GM21737 (cell line): ENCODE data around the gene BATF.
A peak's percentile ranks its signal among the peaks of the same experiment; 100 is the strongest.
"Not testable (repeated sequence)": the region's sequence is repeated elsewhere in the genome, so short reads cannot be mapped to it uniquely, and the experiment has no call there.

Experiments used
- ATAC-seq: cut with Tn5 transposase; IDR thresholded peaks from one replicate; pipeline ENCODE4 v1.9.1; 2021; ENCODE audit warnings: mild to moderate bottlenecking, moderate library complexity; ENCODE audit not compliant: unreplicated experiment

The BATF gene, protein sequence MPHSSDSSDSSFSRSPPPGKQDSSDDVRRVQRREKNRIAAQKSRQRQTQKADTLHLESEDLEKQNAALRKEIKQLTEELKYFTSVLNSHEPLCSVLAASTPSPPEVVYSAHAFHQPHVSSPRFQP

DNA sequence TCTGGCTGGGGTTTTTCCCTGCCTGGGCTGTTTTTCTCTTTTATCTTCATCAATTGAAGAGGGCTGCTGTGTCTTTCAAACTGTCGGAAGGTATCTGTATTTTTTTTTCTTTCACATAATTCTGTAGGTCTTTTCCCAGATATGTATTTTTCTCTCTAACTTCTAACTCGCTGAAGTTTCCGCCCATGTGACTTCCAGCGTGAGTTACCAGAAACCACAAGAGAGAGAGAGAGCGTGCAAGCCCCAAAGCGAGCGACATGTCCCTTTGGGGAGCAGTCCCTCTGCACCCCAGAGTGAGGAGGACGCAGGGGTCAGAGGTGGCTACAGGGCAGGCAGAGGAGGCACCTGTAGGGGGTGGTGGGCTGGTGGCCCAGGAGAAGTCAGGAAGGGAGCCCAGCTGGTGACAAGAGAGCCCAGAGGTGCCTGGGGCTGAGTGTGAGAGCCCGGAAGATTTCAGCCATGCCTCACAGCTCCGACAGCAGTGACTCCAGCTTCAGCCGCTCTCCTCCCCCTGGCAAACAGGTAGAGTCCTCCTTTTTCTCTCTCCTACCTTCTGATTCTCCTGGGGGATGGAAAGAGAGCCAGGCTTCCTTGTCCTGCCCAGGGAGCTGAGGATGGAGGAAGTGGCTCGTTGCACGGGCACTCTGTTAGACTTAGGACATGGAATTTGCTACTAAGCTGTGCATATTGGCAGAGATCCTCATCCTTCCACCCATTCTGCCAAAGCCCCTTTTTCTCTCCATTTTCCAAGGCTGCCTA lies at the start of gene BATF:
TSS of gene BATF (plus strand) at position 246 of the 759 bp plus-strand sequence. CDS start at position 460, 214 bp downstream.
- peak; percentile 66 for ATAC-seq

DNA sequence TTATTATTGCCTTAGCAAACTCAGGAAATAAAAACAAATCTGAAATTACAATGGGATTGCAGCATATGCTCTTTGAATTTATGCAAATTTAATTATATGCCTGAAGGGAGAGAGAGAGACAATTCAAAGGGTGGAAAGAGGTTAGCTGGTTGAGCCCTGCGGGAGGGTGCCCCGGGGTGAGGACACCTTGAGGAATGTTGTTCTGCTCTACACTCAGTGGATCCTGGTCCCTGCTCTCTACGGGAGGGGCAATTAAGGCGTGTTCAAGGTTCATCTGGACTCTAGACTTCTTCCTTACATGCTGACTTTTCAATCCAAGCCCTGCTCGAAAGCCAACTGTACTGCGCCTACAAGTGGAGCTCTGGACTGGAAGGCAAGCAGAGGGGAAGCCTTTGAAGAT lies 48.1 kb upstream of the BATF start:
- ATAC-seq, result not testable (repeated sequence)

DNA sequence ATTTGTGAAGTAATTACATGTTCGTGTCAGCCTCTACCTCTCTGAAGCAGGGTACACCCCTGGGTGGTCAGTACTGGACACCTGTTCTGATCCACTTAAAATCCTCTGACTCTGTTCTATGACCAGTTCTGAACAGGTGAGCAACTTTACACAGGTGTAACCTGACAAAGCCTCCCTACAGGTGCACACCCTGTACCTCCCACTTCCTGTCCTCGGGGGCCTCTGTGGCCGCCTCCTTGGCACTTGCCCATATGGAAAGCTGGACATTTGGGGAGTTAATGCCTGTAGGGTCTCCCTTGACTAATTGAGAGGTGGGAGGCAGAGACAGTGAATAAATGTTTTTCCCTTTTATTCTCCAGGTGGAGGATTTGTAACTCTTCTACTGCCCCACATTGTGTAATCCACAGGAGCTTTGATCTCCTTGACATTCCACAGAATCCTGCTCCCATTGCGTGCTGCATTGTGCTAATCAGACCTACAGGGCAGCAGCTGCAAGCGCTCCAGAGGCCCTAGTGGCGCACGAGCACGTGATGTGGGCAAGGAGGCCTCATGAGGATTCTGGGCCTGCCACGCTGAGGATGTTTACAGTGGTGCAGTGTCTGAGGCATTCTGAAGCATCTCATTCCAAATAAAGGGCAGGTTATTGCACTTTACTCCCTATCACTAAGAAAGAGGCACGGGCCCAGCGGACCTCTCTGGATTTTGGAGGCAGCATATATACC lies 45.8 kb upstream of the BATF start:
- ATAC-seq, result no peak

DNA sequence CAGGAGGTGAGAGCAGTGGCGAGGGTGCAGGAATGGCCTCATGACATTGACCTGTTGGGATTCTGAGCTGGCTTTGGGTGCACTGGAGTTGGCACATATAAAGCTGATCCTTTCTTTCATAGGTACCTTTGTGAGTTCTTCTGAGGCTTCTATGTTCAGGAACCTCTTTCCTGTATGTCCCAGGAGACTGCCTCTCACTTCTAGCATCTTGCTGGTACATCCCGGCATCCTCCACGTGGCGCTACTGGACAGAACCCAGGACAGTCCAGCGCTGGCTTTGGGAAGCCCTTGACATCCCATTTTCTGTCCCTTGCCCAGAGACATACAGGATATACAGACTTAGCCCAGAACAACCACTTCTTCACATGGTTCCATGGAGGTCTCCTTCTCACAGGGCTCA lies 44.4 kb upstream of the BATF start:
- no peak for ATAC-seq

DNA sequence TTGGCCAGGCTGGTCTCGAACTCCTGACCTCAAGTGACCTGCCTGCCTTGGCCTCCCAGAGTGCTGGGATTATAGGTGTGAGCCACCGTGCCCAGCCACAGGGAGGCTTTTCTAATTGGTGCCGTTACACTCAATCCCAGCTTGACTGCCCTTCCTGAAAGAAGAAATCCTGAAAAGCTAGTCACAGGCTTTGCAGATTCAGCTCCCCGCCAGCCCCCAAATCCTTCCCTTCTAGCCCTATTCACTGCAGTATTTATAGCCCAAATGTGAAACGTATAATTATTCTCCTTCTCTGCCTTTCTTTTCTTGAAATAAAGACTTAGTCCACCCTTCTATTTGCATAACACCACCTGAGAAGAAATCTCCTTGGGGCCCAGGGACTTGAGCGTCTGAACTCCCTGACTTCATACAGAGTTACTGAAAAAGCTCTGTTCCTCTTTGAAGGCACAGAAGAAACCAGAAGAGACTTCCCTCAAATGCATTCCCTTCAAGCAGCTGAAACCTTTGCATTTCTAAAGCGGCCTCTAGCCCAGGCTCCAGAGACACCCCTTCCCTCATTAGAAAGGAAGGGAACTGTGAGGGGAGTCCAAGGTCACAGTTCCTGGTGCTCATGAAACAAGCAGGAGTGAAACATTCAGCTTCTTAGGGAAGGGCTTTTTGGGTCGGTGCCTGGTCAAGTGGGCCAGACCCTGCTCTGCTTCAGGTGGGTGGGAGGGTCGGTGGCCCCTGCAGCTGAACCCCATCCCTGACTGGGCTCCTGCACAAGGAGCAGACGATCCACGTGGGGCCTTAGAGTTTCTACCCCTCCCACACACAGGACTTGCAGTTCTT lies 42.3 kb upstream of the BATF start:
- ATAC-seq, result no peak

DNA sequence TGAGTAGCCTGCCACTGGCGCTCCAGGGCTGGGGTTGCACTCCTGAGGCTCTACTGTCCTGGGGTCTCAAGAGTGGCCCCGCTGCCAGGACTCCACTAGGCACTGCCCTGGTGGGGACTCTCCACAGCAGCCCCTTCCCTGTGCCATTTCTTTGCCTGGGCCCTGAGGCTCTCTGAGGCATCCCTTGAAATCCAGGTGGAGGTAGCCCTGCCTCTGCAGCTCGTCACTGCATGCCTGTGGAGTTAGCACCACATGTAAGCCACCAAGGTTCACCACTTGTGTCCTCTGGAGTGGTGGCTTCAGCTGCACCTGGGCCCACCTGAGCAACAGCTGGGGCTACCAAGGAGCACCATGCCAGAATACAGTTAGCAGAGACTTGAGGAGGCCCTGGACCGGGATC lies 39.9 kb upstream of the BATF start:
- ATAC-seq, result no peak

DNA sequence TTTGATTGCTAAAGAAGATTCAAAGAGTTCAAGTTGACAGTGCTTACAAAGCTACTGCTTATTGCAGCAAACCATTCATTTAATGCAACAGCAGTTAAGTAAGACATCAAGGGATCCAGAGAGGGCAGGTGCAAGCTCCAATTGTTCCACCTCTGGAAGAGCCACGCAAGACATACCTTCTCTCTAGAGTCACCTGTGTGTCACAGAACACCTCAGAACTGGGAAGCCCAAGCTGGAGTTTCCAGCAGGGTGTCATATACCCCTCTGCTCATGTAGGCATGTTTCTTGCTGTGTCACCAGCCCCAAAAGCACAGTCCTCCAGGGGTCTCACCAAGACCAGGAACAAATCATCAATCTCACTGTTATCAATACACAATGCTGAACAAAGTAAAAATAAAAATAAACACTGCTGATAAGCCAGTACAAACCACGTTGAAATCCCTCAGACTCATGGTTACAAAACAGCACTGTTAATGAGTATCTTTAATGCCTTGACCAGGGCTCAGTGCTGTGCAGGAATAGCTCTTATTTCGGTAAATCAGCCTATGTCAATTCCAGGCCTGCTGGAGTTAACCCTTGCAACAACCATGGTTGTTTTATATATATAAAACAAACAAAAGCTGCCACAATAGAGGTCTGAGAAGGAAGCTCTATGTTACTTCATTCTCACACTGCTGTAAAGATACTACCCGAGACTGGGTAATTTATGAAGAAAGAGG lies 37.4 kb upstream of the BATF start:
- ATAC-seq, result no peak

DNA sequence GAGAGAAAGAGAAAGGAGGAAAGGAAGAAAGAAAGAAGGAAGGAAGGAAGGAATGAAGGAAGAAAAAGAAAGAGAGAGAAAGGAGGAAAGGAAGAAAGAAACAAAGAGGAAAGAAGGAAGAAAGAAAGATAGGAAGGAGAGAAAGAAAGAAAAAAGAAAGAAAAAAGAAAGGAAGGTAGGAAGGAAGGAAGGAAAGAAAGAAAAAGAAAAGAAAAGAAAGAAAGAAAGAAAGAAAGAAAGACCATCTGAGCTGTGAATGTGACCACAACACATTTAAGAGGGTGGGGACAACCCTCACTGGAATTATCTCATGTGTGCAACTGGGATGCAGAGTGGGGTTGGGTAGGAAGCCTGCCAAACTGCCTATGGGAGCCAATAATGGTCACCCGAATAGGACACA lies 36.0 kb upstream of the BATF start:
- no peak for ATAC-seq

DNA sequence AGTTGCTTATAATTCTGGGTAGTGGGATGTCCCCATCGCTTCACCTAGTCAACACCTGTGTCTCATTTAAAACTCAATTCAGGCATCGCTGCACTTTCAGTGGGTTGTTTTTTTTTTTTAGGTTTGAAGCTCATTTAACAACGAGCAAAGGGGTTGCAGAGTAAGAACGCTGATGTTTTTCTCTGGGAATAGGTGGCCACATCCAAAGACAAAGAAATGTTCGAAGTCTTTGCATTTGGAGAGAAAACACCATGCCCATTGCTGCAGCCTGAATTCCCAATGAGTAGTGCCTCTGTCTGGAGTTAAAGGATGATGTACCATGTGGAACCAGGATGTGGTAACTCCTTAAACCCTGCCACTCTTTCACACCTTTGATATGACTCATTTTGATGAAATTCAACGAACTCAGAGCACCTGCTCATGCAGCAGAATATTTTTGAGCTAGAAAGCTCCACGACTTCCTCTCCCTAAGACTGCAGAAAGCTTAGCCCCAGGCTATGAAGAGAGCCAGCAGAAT lies 35.1 kb upstream of the BATF start:
- peak; percentile 79 for ATAC-seq

DNA sequence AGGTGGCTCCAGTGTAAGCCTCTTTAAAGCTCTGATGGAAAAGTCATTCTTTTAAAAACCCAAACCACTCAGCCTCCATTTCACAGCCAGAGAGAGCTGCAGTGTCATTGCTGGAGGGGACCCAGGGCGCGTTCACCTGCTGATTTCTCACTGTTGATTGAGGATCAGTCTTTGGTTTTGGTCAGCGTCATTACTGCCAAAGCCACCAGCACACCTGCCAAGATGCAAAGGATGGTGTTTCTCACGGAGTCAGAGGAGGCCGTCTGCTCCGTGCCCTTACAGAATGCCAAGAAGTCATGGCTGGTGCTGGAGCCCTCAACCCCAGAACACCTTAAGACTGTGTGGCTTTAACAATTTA lies 32.8 kb upstream of the BATF start:
- ATAC-seq, result no peak

DNA sequence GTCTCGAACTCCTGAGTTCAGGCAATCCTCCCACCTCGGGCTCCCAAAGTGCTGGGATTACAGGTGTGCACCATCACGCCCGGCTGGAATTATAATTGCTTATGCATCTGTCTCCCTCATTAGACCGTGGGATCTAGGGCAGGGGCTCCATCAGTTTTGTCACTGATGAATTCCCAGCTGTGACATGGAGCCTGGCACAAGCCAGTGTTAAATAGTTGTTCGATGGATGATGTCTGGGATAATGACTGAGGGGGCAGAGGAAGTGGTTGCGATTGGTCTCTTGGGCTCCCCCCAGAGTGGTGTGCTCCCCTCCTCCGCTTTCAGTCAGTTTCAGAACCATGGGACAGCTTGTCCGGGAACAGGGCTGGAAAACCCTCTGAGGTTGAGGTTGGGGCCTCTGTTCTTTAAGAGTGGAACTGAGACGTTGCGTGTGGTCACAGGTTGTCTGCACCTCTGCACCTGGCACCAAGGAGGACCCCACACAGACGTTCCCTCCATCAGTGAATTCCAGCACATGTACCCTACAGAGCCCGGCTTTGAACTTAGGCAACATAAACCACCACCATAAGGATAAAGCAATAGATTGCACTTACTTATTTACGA lies 30.8 kb upstream of the BATF start:
- no peak for ATAC-seq

DNA sequence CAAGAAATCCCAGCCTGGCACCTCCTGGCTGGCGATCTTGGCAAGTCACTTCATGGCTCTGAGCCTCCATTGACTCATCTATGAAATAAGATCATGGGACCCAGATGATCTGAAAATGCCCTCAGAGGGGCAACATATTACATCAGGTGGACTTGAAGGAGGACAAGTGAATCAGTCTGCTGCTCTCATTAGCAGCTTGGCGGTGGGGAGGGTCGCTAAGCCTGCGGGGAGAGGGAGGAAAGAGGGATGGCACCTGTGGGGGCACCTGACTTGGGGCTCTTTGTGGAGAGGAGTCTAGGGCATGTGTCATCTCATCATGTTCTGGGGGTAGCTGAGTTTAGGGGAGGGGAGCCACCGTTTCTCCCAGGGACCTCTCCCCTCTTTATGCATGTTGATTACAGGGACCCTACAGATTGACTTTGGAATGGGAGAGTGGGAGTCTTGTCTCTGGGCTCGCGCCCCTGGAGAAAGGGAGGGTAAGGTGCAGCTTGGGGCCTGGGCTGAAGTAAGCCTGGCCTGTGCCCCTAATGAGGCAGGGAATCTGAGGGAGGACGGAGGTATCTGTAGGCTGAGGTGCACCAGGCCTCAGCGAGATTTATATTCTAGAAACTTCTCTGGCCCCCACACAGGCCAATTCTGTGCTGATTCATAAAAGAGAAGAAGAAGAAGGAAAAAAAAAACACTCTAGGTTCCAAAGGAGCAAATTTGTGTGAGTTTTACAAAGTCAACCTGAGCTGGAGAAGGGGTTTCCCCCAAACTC lies 29.3 kb upstream of the BATF start:
- no peak for ATAC-seq

DNA sequence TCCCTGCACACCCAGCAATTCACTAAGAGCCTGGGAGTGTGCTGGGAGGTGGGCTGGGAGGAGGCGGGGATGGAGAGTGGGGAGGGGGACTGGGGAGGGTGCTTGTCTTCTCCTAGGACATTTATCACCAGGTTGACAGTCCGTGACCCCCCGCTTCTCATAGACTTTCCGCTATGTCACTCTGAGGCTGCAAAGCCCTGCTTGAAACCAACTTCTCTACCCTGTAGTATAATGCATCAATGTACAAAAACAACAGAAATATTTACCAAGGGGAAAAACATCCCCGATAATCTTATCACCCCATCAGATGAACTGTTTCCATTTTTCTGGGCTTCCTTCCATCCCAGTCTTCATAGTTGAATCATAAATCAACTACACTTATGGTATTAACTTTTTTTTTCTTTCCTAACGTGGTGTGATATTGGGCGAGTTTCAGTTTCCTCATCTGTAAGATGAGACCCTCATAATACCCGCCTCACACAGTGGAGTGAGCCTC lies 28.6 kb upstream of the BATF start:
- ATAC-seq, result no peak

DNA sequence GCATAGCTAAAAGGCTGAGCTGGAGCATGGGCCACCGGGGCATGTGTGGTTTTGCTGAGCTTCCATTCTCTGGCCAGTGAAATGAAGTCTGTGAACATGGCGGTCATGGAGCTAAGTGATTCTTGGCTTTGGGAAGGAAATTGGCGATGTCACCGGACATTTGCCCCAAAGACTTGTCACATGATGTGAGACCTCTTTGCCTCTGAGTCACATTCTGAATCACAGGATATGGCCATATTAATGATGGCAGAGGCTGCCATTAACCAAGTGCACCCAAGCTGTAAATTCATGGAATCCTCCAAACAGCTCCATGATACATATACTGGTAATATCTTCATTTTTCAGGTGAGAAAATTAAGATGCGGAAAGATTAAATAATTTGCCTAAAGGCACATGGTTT lies 27.4 kb upstream of the BATF start:
- no peak for ATAC-seq

DNA sequence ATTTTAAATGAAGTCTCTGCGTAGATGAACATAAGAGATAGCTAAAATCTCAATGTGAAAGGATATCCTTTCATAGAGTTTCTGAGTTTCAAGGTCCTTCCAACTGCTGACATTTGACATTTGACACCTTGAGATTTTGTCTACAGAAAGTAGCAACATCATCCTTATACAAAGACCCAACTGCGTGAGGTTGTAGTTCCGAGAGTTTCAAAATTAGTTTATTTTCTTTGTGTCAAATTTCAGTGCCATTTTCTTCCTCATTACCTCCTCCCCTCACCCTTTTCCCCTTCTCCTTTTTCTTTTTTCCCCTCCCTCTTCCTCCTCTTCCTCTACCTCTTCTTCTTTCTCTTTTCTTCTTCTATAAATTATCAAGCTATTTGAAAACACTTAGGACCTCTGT lies 26.9 kb upstream of the BATF start:
- ATAC-seq, result no peak

DNA sequence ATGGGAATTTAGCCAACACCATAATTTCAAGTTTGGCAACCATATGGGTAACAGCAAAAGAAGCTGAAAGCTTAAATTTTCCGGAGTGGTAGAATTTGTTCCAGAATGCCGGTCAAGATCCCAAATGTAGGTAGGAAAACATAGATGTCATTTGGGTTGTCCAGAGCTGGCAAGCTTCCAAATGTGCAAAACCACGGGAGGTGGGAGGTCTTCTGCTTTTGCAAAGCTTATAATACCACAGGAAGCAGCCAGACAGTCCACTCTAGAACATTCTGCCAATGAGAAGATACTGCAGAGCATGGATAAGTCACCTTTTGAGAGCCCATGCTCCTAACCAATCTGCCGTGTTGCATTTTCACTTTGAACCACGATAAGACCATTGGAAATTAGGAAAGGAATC lies 26.4 kb upstream of the BATF start:
- ATAC-seq, result no peak

DNA sequence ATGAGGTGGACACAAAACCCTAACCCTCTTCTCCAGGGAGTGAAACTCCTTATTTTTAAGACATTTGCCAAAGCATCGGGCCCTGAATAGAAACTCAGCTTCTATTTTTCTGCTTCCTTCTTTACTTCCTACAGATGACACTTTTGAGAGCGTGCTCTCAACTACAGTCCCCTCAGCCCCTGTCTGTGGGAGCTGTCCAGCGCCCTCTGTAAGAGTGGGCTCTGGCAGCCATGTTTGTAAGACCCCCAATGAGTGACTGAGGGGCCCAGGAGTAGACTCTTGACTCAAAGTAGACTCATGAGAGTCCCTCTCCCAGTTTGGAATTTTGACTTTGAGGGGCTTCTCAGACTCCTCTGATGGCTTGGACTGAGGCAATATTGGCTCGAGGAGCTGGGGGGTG lies 25.5 kb upstream of the BATF start:
- no peak for ATAC-seq

DNA sequence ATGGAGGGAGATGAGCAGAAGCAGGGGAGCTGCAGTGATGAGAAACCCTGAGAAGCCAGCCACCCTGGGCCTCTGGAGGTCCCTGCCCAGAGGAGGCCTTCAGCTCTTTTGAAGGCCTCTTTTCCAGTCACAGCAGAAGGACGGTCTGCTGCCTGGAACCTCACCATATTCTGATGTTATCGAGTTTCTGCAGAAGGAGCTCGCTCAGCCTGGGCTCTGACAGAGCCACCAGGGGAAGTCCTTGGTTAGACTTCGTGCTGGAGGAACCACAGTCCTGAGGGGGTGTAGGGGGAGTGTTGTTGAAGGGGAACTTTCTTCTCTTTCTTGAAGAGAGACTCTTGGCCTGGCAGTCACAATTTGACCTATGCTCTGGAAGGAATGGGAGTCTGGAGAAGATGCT lies 25.1 kb upstream of the BATF start:
- ATAC-seq, result no peak

DNA sequence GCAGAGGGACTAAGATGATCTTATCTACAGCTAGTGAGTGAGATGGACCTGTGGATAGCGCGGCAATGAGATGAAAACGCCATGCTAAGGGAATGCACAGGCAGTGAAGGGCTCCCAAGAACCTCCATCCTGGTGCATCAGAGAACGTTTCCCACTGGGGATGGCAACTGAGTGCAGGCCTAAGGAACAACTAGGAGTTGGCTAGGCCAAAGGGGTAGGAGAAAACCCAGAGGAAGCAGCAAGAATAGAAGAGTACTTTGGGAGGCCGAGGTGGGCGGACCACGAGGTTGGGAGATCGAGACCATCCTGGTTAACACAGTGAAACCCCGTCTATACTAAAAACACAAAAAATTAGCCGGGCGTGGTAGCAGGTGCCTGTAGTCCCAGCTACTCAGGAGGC lies 24.6 kb upstream of the BATF start:
- no peak for ATAC-seq
